Esophagus muscularis mucosa (tissue), 4 donors: Measurements from ENCODE around the gene ATXN3.

Source experiments
- EP300 ChIP-seq: sonication (generic); formaldehyde crosslinking; IDR thresholded peaks from one replicate; pipeline ENCODE4 v1.6.1; 2017; ENCODE audit warnings: antibody characterized with exemption
- POLR2A ChIP-seq: fragments of 450-650 bp; IDR thresholded peaks from one replicate; pipeline ENCODE4 v1.6.1; 2017; ENCODE audit warnings: antibody characterized with exemption, moderate library complexity, mild to moderate bottlenecking, low read depth
- TF ChIP-seq, protein P1 (sequence below), 3 experiments: fragments of 200-600 bp in 2 of 3; fragments of 450-650 bp in 1 of 3; sonication (generic) in 2 of 3; IDR thresholded peaks; one replicate each; pipeline ENCODE4 v1.5.1; 2017 to 2019; ENCODE audit warnings: antibody characterized with exemption in 3 of 3, mild to moderate bottlenecking in 2 of 3, moderate library complexity in 1 of 3

DNA sequence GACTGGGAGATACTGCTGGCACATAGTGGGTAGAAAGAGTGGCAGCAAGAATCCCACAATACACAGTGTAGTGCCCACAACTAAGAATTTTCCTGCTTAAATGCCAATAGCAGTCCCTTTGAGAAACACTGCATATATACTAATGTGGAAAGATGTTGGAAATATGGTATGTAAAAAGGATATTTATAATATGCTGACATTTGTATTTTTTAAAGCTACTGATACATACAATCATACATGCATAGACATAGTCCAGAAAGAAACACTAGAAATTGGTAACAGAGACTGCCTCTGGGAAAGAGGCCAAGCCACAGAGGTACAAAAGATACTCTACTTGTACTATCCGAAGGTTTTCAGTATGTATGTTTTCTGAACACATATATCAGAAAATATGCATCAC is 96.8 kb downstream of the ATXN3 start:
- TF ChIP-seq POLR2A (no peak), EP300 (no peak)
- TF ChIP-seq, protein P1, sequence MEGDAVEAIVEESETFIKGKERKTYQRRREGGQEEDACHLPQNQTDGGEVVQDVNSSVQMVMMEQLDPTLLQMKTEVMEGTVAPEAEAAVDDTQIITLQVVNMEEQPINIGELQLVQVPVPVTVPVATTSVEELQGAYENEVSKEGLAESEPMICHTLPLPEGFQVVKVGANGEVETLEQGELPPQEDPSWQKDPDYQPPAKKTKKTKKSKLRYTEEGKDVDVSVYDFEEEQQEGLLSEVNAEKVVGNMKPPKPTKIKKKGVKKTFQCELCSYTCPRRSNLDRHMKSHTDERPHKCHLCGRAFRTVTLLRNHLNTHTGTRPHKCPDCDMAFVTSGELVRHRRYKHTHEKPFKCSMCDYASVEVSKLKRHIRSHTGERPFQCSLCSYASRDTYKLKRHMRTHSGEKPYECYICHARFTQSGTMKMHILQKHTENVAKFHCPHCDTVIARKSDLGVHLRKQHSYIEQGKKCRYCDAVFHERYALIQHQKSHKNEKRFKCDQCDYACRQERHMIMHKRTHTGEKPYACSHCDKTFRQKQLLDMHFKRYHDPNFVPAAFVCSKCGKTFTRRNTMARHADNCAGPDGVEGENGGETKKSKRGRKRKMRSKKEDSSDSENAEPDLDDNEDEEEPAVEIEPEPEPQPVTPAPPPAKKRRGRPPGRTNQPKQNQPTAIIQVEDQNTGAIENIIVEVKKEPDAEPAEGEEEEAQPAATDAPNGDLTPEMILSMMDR (IDR thresholded peaks at IDR 0.05): no peak
